Tibial artery (tissue), 4 donors: Measurements from ENCODE around the gene KCNQ1.
A peak's percentile ranks its signal among the peaks of the same experiment; 100 is the strongest.

Experiments
- DNase-seq, 2 donors: peaks; one replicate each; pipeline ENCODE4 v3.0.0-alpha.2; 2019
- H3K27ac ChIP-seq, 2 donors: fragments of 200-600 bp; sonication (generic) in 1 of 2; 1 replicate in 1 of 2; 2 replicates in 1 of 2; pipeline ENCODE4 v1.5.1; 2018 to 2019; ENCODE audit warnings: mild to moderate bottlenecking in 1 of 2
- H3K27me3 ChIP-seq, 2 donors: fragments of 200-600 bp; sonication (generic) in 1 of 2; one replicate each; pipeline versions ENCODE4 v1.5.1 to v1.6.0; 2016 to 2019
- H3K36me3 ChIP-seq, 3 donors: fragments of 200-600 bp; sonication (generic) in 2 of 3; one replicate each; pipeline ENCODE4 v1.5.1; 2016 to 2019; ENCODE audit warnings: mild to moderate bottlenecking in 2 of 3
- H3K4me1 ChIP-seq, 4 donors: fragments of 200-600 bp; sonication (generic) in 2 of 4; 1 replicate in 3 of 4; 2 replicates in 1 of 4; pipeline ENCODE4 v1.5.1; 2016 to 2019
- H3K4me3 ChIP-seq, 2 donors: fragments of 200-600 bp; sonication (generic) in 1 of 2; 1 replicate in 1 of 2; 2 replicates in 1 of 2; pipeline ENCODE4 v1.5.1; 2018 to 2019; ENCODE audit warnings: mild to moderate bottlenecking in 2 of 2
- H3K9me3 ChIP-seq, 3 donors: fragments of 200-600 bp; sonication (generic) in 1 of 3; one replicate each; pipeline ENCODE4 v1.5.1; 2016 to 2019
- intact Hi-C: fragments of 100-400 bp; cut with DNase I; formaldehyde crosslinking; loops from one replicate; pipeline ENCODE4 v1.15.0; 2023; ENCODE audit warnings: low total_unique reads
- TF ChIP-seq, protein P1 (sequence below), 2 experiments: fragments of 200-600 bp in 1 of 2; fragments of 450-650 bp in 1 of 2; IDR thresholded peaks; one replicate each; pipeline ENCODE4 v1.5.1; 2017 to 2019; ENCODE audit warnings: antibody characterized with exemption in 2 of 2, mild to moderate bottlenecking in 1 of 2, moderate library complexity in 1 of 2

Gene KCNQ1

GRCh38 chr11:2518983-2519340, 74.2 kb downstream of the KCNQ1 start:
- DNase-seq = peak; percentile 11 to 59
- peaks cover 0 to 40% of the 10 kb centered on the region in 2 donors for H3K27me3 ChIP-seq
- H3K9me3 ChIP-seq = no peaks in the 10 kb centered on the region
- H3K27ac ChIP-seq = no peak overlapping the region
- H3K4me3 ChIP-seq = no peak overlapping the region
- TF ChIP-seq, protein P1, sequence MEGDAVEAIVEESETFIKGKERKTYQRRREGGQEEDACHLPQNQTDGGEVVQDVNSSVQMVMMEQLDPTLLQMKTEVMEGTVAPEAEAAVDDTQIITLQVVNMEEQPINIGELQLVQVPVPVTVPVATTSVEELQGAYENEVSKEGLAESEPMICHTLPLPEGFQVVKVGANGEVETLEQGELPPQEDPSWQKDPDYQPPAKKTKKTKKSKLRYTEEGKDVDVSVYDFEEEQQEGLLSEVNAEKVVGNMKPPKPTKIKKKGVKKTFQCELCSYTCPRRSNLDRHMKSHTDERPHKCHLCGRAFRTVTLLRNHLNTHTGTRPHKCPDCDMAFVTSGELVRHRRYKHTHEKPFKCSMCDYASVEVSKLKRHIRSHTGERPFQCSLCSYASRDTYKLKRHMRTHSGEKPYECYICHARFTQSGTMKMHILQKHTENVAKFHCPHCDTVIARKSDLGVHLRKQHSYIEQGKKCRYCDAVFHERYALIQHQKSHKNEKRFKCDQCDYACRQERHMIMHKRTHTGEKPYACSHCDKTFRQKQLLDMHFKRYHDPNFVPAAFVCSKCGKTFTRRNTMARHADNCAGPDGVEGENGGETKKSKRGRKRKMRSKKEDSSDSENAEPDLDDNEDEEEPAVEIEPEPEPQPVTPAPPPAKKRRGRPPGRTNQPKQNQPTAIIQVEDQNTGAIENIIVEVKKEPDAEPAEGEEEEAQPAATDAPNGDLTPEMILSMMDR (IDR thresholded peaks at IDR 0.05) = no peak
- no peaks in the 10 kb centered on the region for H3K36me3 ChIP-seq
- intact Hi-C loops = no loop called here
- H3K4me1 ChIP-seq = no peaks in the 10 kb centered on the region

DNA sequence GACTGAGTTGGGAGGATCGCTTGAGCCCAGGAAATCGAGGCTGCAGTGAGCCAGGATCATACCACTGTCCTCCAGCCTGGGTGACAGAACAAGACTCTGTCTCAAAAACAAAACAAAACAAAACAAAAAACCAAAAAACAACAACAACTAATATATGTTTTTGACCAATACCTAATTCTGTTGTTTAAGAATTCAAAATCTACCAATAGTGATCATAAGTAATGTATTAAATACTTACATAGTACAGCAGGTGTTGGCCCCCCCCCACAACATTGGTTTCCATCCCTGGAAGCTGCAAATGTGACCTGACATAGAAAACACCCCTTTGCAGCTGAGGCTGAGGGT, 74.7 kb downstream of the KCNQ1 start:
- intact Hi-C loops = no loop called here

DNA sequence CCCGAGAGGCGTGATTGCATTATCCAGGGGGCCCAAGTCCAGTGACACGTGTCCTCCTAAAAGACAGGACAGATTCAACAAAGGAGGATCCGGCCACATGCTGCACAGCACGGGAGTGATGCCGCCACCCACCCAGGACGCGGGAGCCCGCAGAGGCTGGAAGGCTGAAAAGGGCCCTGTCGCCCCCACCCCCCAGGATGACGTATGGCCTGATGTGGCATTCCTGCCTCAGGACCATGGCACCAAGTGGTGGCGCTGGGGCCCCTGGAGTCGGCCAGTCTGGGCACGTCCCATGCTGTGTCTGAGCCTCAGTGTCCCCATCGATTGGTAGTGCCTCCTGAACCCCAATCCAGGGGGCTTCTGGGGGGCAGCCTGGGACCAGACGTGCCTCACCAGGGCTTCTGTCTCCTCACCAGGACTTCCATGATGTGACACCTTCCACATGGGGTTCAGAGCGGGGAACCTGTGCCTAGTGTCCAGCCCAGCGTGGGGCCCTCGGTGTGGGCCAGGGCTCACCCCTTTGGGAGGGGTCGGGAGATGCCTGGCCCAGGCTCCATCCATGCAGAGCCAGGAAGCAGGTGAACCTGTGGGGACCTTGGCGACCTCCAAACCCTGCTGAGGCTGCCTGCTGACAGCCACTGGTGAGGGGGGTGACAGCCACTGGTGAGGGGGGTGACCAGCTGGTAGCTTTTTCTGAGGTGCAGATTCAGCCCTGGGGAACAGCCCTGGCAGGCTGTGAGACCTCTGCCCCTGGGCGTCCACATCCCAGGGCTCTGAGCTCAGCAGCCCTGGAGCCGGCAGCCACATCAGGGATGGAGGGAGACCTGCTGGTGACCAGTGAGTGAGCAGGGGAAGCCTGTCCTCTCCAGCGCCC, 75.3 kb downstream of the KCNQ1 start:
- Histone ChIP-seq H3K27me3 (peaks cover 0 to 52% of the 10 kb centered on the region in 2 donors), H3K4me1 (no peaks in the 10 kb centered on the region), H3K4me3 (no peak overlapping the region), H3K36me3 (no peaks in the 10 kb centered on the region), H3K9me3 (no peaks in the 10 kb centered on the region), H3K27ac (no peak overlapping the region)
- peak; percentile 10 to 53 for DNase-seq
- TF ChIP-seq, protein P1 (IDR thresholded peaks at IDR 0.05) = no peak
- intact Hi-C loops = no loop called here

More for the DNA sequence above, 74.7 kb downstream of the KCNQ1 start:
- Histone ChIP-seq H3K36me3 (no peaks in the 10 kb centered on the region), H3K9me3 (no peaks in the 10 kb centered on the region), H3K4me3 (no peak overlapping the region), H3K27ac (no peak overlapping the region), H3K27me3 (peaks cover 0 to 46% of the 10 kb centered on the region in 2 donors), H3K4me1 (no peaks in the 10 kb centered on the region)
- TF ChIP-seq, protein P1 (IDR thresholded peaks at IDR 0.05) = no peak
- no peak for DNase-seq

GRCh38 chr11:2520736-2521035, 75.9 kb downstream of the KCNQ1 start:
- TF ChIP-seq, protein P1 (IDR thresholded peaks at IDR 0.05) = no peak
- no peaks in the 10 kb centered on the region for H3K36me3 ChIP-seq
- no peak for DNase-seq
- intact Hi-C loops = no loop called here
- H3K4me3 ChIP-seq = no peak overlapping the region
- H3K9me3 ChIP-seq = no peaks in the 10 kb centered on the region
- H3K27ac ChIP-seq = no peak overlapping the region
- peaks cover 0 to 58% of the 10 kb centered on the region in 2 donors for H3K27me3 ChIP-seq
- H3K4me1 ChIP-seq = no peaks in the 10 kb centered on the region

- Histone ChIP-seq H3K4me1 (no peaks in the 10 kb centered on the region), H3K27me3 (peaks cover 0 to 63% of the 10 kb centered on the region in 2 donors), H3K27ac (no peak overlapping the region), H3K36me3 (no peaks in the 10 kb centered on the region), H3K9me3 (no peaks in the 10 kb centered on the region), H3K4me3 (no peak overlapping the region)
- TF ChIP-seq, protein P1 (IDR thresholded peaks at IDR 0.05) = no peak
- intact Hi-C loops = no loop called here
- DNase-seq = peak; percentile 7 to 35
Measured at GRCh38 chr11:2521081-2521732, 76.4 kb downstream of the KCNQ1 start.
